ENCODE data around the gene ATP2A2. TPM values are rescaled to one million over a fixed set of nuclear protein-coding genes. Genes with fewer than 3 reads are reported as not detected.

ATP2A2 gene
- total and polyA plus RNA-seq, 2 of the 8 experiments (the other 6 are each of a cell fraction or from before 2014, with no cell fraction given), result 86.1 to 271 TPM

- Histone ChIP-seq H2BK12ac (ENCODE audit: low read depth, low read length) (no peak overlapping the region), H2AK5ac (ENCODE audit: low read depth, low read length) (no peak overlapping the region), H3K36me3 (ENCODE audit: control insufficient read depth in 2 of 4, insufficient read depth in 4 of 4, low read length in 3 of 4) (peaks cover 40 to 87% (median 73%) of the 10 kb centered on the region in 4 experiments), H3K4ac (replicated peaks; ENCODE audit: insufficient read length, low read depth, low read length) (no peak overlapping the region), H3K79me1 (ENCODE audit: low read depth, low read length) (no peaks in the 10 kb centered on the region), H2AFZ (ENCODE audit: low read length) (no peak overlapping the region), H2BK15ac (ENCODE audit: low read length) (no peak overlapping the region), H4K20me1 (replicated peaks in 1 of 2; ENCODE audit: control insufficient read depth in 1 of 2, insufficient read depth in 2 of 2, low read length in 2 of 2) (peaks cover 3 to 10% of the 10 kb centered on the region in 2 experiments), H3K4me2 (ENCODE audit: insufficient read depth in 1 of 2, low read depth in 2 of 2, low read length in 2 of 2) (no peak overlapping the region), H3K4me3 (ENCODE audit: extremely low read depth in 1 of 4, insufficient read depth in 2 of 4, low read depth in 3 of 4, low read length in 4 of 4) (no peak overlapping the region), H3K23ac (ENCODE audit: insufficient read length) (no peak overlapping the region), H2BK5ac (ENCODE audit: low read depth, low read length) (no peak overlapping the region), H3K4me1 (replicated peaks in 1 of 4; ENCODE audit: control insufficient read depth in 3 of 4, insufficient read depth in 4 of 4, low read length in 3 of 4) (no peaks in the 10 kb centered on the region), H2BK120ac (replicated peaks; ENCODE audit: low read depth, low read length) (no peak overlapping the region), H3K23me2 (ENCODE audit: low read depth, low read length) (no peaks in the 10 kb centered on the region), H2BK20ac (ENCODE audit: low read length) (no peak overlapping the region), H3K9ac (replicated peaks in 1 of 4; ENCODE audit: extremely low read depth in 1 of 4, low read depth in 3 of 4, low read length in 3 of 4) (no peak overlapping the region), H3K27me3 (replicated peaks in 1 of 4; ENCODE audit: control insufficient read depth in 3 of 4, extremely low read depth in 1 of 4, insufficient read depth in 3 of 4, low read length in 3 of 4) (no peaks in the 10 kb centered on the region), H4K8ac (ENCODE audit: extremely low read depth, insufficient read depth, low read length) (no peak overlapping the region), H4K91ac (replicated peaks; ENCODE audit: insufficient read length, low read length) (no peak overlapping the region), H3K27ac (ENCODE audit: low read depth, low read length) (no peak overlapping the region), H4K5ac (ENCODE audit: insufficient read length, low read depth, low read length) (no peak overlapping the region), H3K79me2 (ENCODE audit: control insufficient read depth in 1 of 2, insufficient read depth in 2 of 2, low read length in 2 of 2) (no peaks in the 10 kb centered on the region), H3K9me3 (ENCODE audit: insufficient read depth in 2 of 2, low read depth in 1 of 2, low read length in 1 of 2) (no peaks in the 10 kb centered on the region), H3K18ac (ENCODE audit: extremely low read depth, low read length) (no peak overlapping the region), H3K56ac (replicated peaks; ENCODE audit: insufficient read length, low read depth, low read length) (no peak overlapping the region), H3K14ac (ENCODE audit: insufficient read length) (no peak overlapping the region)
- ChIA-PET CTCF (ENCODE audit: partially characterized antibody) (no interaction called here), POLR2A (ENCODE audit: partially characterized antibody) (interaction anchor here (1.0 to 8.1 kb wide), 2 partner anchors 9 to 21 kb away, joined by 3 to 69 read pairs; partner anchors contain the start of gene ANAPC7)
- no peak for DNase-seq (ENCODE audit: low read depth in 1 of 2, low spot score in 2 of 2)
- TF ChIP-seq SIX5 (IDR thresholded peaks at IDR 0.05; ENCODE audit: low read depth, low read length), result no peak
- TF ChIP-seq FOSL1 (IDR thresholded peaks at IDR 0.05; ENCODE audit: insufficient read depth, low read depth, low read length), result no peak
- WGBS, 2 experiments (ENCODE audit: extremely low coverage in 1 of 2, insufficient coverage in 1 of 2, insufficient read length in 1 of 2, insufficient replicate concordance in 2 of 2, low coverage in 1 of 2, low lambda C conversion rate in 2 of 2, missing lambda C conversion rate in 1 of 2), result 83% methylated on average over 4 of the region's 4 CpGs; no CpG with 5 or more reads in 1 of the 2 experiments
- no peak for FAIRE-seq
These were observed 101.6 kb downstream of the ATP2A2 start for GRCh38 chr12:110382683-110383082.

Small RNA genes lying within 50 kb of the gene (small RNA-seq; reads per million reads assigned to genes)
- gene RN7SL769P (ENCODE audit: insufficient read depth), result not detected

Other genes with a start within 250 kb of the ATP2A2 start
- gene C12orf76, start 232.7 kb upstream of the ATP2A2 start, total RNA-seq (2021; fragmentation: NEBNext Ultra II Directional; extraction: Animal tissue kit (Norgen Biotek cat#: 25700)), result 11.4 and 14.4 TPM in 2 replicates
- gene C12orf76, start 232.7 kb upstream of the ATP2A2 start, polyA plus RNA-seq (2011; rRNA removed), result 15.9 and 18.6 TPM in 2 replicates
- 14.4 and 14.5 TPM in 2 replicates for gene IFT81, start 156.9 kb upstream of the ATP2A2 start, total RNA-seq (2021; fragmentation: NEBNext Ultra II Directional; extraction: Animal tissue kit (Norgen Biotek cat#: 25700))
- gene IFT81, start 156.9 kb upstream of the ATP2A2 start, polyA plus RNA-seq (2011; rRNA removed), result 2.8 and 4.1 TPM in 2 replicates
- gene ANAPC7, start 122.5 kb downstream of the ATP2A2 start, total RNA-seq (2021; fragmentation: NEBNext Ultra II Directional; extraction: Animal tissue kit (Norgen Biotek cat#: 25700)), result 81.2 and 105 TPM in 2 replicates
- gene ANAPC7, start 122.5 kb downstream of the ATP2A2 start, polyA plus RNA-seq (2011; rRNA removed), result 62.2 and 72.8 TPM in 2 replicates
- gene ARPC3, start 169.1 kb downstream of the ATP2A2 start, total RNA-seq (2021; fragmentation: NEBNext Ultra II Directional; extraction: Animal tissue kit (Norgen Biotek cat#: 25700)), result 160 and 170 TPM in 2 replicates
- 33.8 and 36.7 TPM in 2 replicates for gene ARPC3, start 169.1 kb downstream of the ATP2A2 start, polyA plus RNA-seq (2011; rRNA removed)
- 49.7 and 50.8 TPM in 2 replicates for gene GPN3, start 187.0 kb downstream of the ATP2A2 start, total RNA-seq (2021; fragmentation: NEBNext Ultra II Directional; extraction: Animal tissue kit (Norgen Biotek cat#: 25700))
- gene GPN3, start 187.0 kb downstream of the ATP2A2 start, polyA plus RNA-seq (2011; rRNA removed), result 32.8 and 52.9 TPM in 2 replicates
- 19.8 and 22.2 TPM in 2 replicates for gene FAM216A, start 187.6 kb downstream of the ATP2A2 start, total RNA-seq (2021; fragmentation: NEBNext Ultra II Directional; extraction: Animal tissue kit (Norgen Biotek cat#: 25700))
- gene FAM216A, start 187.6 kb downstream of the ATP2A2 start, polyA plus RNA-seq (2011; rRNA removed), result 24.6 and 24.8 TPM in 2 replicates
- 59.0 and 62.5 TPM in 2 replicates for gene VPS29, start 220.9 kb downstream of the ATP2A2 start, total RNA-seq (2021; fragmentation: NEBNext Ultra II Directional; extraction: Animal tissue kit (Norgen Biotek cat#: 25700))
- gene VPS29, start 220.9 kb downstream of the ATP2A2 start, polyA plus RNA-seq (2011; rRNA removed), result 40.0 and 74.6 TPM in 2 replicates
- gene RAD9B, start 221.1 kb downstream of the ATP2A2 start, total RNA-seq (2021; fragmentation: NEBNext Ultra II Directional; extraction: Animal tissue kit (Norgen Biotek cat#: 25700)), result not detected in 2 replicates
- 0.03 and 0.06 TPM in 2 replicates for gene RAD9B, start 221.1 kb downstream of the ATP2A2 start, polyA plus RNA-seq (2011; rRNA removed)